Duodenal mucosa (tissue), 2 donors: ENCODE measurements around the gene WNT11.

Experiments used
- H3K27ac ChIP-seq: one replicate; pipeline ENCODE4 v1.7.0; 2013; ENCODE audit warnings: low read depth, low read length
- H3K27me3 ChIP-seq, 2 donors: one replicate each; pipeline ENCODE4 v1.7.0; 2013; ENCODE audit warnings: low read length in 2 of 2, control low read depth in 1 of 2; ENCODE audit not compliant: insufficient read depth in 2 of 2, control insufficient read depth in 1 of 2
- H3K36me3 ChIP-seq, 2 donors: one replicate each; pipeline ENCODE4 v1.7.0; 2013; ENCODE audit warnings: low read length in 2 of 2, control low read depth in 1 of 2; ENCODE audit not compliant: insufficient read depth in 2 of 2, control insufficient read depth in 1 of 2
- H3K4me1 ChIP-seq, 2 donors: one replicate each; pipeline ENCODE4 v1.7.0; 2013; ENCODE audit warnings: low read length in 2 of 2, control low read depth in 1 of 2; ENCODE audit not compliant: insufficient read depth in 2 of 2, control insufficient read depth in 1 of 2
- H3K4me3 ChIP-seq, 2 donors: one replicate each; pipeline ENCODE4 v1.7.0; 2013; ENCODE audit warnings: low read length in 2 of 2, low read depth in 1 of 2
- H3K9ac ChIP-seq, 2 donors: one replicate each; pipeline ENCODE4 v1.7.0; 2013; ENCODE audit warnings: low read length in 2 of 2, low read depth in 1 of 2
- H3K9me3 ChIP-seq, 2 donors: one replicate each; pipeline ENCODE4 v1.7.0; 2013; ENCODE audit warnings: low read length in 2 of 2, control low read depth in 1 of 2; ENCODE audit not compliant: control insufficient read depth in 1 of 2

The WNT11 gene

DNA sequence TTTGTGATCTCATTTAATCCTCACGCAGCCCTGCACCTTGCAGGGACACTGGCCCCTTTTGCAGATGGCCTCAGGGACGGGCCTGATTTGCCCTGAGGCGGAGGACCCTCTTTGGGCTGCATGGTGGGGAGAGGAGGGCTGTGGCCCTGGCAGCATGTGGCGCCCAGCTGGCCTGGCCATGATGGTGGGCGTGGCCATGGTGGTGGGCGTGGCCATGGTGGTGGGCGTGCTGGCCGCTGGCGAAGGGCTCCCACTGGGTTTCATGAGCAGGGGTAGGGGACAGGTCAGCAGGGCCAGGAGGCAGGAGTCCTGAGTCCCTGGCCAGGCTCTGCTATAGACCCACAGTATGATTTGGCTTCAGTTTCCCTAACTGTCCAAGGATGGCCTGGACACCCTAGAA is 13.1 kb downstream of the WNT11 start:
- Histone ChIP-seq H3K4me3 (no peak overlapping the region), H3K9me3 (no peaks in the 10 kb centered on the region), H3K4me1 (no peaks in the 10 kb centered on the region), H3K9ac (no peak overlapping the region), H3K27ac (no peak overlapping the region), H3K36me3 (no peaks in the 10 kb centered on the region), H3K27me3 (no peaks in the 10 kb centered on the region)

DNA sequence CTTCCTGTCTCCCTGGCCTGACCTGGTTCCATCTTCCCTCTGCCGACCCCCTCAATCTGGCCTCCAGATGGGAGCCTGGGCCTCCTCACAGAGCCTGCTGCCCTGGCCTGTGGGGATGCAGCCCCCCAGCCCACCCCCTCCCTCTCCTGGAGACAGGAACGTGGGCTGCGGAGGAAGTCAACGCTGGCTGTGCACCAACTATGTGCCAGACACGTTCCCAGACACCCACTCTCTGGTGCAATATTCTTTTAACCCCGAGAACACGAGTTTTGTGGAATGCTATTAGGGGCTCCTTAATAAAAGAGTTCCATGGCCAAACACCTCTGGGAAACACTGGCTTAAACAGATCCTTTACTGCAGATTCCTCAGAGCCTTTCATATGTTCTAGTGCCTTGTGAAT is 15.9 kb downstream of the WNT11 start:
- no peak overlapping the region for H3K4me3 ChIP-seq
- no peaks in the 10 kb centered on the region for H3K27me3 ChIP-seq
- H3K36me3 ChIP-seq = no peaks in the 10 kb centered on the region
- no peaks in the 10 kb centered on the region for H3K9me3 ChIP-seq
- H3K4me1 ChIP-seq = no peaks in the 10 kb centered on the region
- H3K27ac ChIP-seq = no peak overlapping the region
- H3K9ac ChIP-seq = no peak overlapping the region

DNA sequence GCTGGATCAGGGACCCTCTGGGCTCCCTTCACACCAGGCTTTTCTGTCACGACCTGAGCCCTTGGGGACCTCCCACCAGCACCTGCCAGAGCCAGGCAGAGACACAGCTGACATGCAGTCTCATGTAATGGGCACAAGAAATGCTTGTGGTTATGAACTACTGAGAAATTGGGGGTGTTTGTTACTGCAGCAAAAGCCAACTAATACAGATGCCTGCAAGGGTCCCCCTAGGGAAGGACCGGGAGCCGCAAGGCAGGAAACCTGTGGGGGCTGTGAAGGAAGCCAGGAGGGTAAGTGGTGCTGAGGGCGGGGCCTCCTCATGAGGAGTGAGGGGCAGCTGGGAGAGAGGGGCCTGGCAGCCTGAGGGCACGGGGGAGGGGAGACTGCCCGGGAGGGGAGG is 16.6 kb downstream of the WNT11 start:
- Histone ChIP-seq H3K27me3 (no peaks in the 10 kb centered on the region), H3K9ac (no peak overlapping the region), H3K9me3 (no peaks in the 10 kb centered on the region), H3K4me1 (no peaks in the 10 kb centered on the region), H3K4me3 (no peak overlapping the region), H3K36me3 (no peaks in the 10 kb centered on the region), H3K27ac (no peak overlapping the region)

DNA sequence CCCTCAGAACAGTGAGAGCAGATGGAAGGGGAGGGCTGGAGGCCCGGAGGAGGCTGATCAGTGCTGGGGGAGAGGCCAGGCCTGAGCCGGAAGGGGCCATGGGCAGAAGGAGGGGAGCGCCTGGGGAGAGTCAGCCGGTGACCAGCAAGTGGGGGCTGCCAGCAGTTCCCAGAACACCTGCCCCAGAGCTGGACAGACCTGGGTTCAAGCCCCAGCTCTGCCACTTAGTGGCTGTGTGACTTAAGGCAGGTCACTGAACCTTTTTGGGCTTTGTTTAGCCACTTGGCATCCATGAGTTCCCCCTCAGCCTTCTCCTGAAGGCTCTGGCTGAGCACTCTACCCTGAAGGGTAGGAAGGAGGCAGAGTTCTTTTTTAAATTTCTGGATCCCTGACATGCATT is 17.4 kb downstream of the WNT11 start:
- Histone ChIP-seq H3K27me3 (no peaks in the 10 kb centered on the region), H3K4me3 (no peak overlapping the region), H3K4me1 (no peaks in the 10 kb centered on the region), H3K9me3 (no peaks in the 10 kb centered on the region), H3K9ac (no peak overlapping the region), H3K36me3 (no peaks in the 10 kb centered on the region), H3K27ac (no peak overlapping the region)

DNA sequence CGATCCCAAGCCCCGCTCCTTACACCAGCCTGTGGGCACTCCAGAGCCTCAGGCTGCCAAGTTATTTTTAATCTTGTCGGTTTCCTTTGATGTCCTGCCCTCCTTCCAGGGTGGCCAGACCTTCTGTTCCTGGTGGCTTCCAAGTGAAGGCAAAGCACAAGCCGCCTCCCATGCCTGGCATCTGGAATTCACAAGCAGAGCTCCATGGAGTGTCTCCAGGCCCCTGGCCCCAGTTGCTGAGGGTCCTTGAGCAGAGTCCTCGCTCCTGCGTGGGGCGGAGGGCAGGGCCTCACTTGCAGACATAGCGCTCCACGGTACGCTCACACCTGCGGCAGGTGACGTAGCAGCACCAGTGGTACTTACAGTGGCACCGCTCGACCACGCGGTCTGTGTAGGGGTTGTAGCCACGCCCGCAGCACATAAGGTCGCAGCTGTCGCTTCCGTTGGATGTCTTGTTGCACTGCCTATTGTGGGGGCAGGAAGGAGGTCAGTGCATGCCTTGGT is 19.5 kb downstream of the WNT11 start:
- H3K27me3 ChIP-seq = no peaks in the 10 kb centered on the region
- no peak overlapping the region for H3K27ac ChIP-seq
- H3K9me3 ChIP-seq = no peaks in the 10 kb centered on the region
- no peaks in the 10 kb centered on the region for H3K4me1 ChIP-seq
- no peaks in the 10 kb centered on the region for H3K36me3 ChIP-seq
- H3K9ac ChIP-seq = no peak overlapping the region
- no peak overlapping the region for H3K4me3 ChIP-seq

DNA sequence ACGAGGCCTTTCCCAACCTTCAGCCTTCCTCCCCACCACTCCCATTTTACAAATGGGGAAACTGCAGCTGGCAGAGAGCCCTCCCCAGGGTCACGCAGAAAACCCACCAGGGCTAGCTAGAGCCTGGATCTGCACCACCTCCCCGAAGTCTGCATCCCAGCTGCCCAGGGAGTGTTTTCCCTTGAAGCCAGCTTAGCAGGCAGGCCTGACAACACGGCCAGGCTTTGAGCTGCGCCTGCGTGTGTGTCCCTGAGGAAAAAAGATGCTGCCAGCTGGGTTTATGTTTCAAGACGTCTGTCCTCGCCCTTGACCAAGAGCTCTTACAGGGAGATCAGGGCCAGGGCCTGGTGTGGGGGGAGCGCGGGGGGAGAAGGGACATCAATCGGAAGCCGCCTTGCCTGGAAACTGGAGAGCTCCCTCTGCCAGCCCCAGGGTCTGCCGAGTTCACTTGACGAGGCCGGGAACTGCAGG is 20.3 kb downstream of the WNT11 start:
- Histone ChIP-seq H3K9me3 (no peaks in the 10 kb centered on the region), H3K27me3 (no peaks in the 10 kb centered on the region), H3K36me3 (no peaks in the 10 kb centered on the region), H3K4me3 (no peak overlapping the region), H3K4me1 (no peaks in the 10 kb centered on the region), H3K27ac (no peak overlapping the region), H3K9ac (no peak overlapping the region)

DNA sequence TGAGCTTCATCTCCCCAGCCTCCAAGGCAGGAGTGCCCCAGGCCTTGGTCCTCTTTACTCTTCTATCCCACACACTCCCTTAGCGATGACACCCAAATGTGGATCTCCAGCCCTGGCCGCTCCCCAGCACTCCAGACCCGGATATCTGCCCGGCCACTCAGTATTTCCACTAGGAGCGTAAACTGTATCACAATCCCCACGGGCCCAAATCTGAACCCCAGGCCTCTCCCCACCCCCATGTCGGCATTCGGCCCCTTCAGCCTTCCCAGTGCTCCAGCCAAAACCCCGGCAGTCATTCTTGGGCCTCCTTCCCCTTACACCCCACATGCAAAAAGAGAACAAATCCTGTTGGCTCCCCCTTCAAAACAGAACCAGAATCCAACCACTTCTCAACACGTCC is 20.8 kb downstream of the WNT11 start:
- Histone ChIP-seq H3K9ac (no peak overlapping the region), H3K27me3 (no peaks in the 10 kb centered on the region), H3K27ac (no peak overlapping the region), H3K36me3 (no peaks in the 10 kb centered on the region), H3K9me3 (no peaks in the 10 kb centered on the region), H3K4me3 (no peak overlapping the region), H3K4me1 (no peaks in the 10 kb centered on the region)

DNA sequence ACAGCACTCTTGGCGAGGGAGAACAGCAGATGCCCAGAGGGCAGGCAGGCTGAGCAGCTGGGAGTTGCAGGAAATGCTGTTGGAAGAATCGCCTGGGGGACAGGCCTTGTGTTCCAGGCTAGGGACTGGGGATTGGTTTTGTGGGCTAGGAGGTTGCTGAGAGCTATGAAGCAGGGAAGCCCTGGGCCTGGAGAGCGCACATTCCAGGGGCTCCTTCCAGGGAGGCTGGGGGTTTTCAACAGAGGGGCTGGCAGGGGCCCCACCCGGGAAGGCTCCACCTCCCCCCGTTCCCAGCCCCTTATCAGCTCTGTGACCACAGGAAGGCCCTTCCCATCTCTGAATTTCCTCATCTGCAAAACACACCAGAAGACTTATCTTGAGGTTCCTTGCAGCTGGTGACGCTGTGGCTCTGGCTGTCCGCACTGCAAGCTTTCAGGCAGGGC is 21.7 kb downstream of the WNT11 start:
- no peak overlapping the region for H3K27ac ChIP-seq
- no peaks in the 10 kb centered on the region for H3K27me3 ChIP-seq
- no peak overlapping the region for H3K4me3 ChIP-seq
- no peak overlapping the region for H3K9ac ChIP-seq
- no peaks in the 10 kb centered on the region for H3K36me3 ChIP-seq
- H3K4me1 ChIP-seq = no peaks in the 10 kb centered on the region
- no peaks in the 10 kb centered on the region for H3K9me3 ChIP-seq

DNA sequence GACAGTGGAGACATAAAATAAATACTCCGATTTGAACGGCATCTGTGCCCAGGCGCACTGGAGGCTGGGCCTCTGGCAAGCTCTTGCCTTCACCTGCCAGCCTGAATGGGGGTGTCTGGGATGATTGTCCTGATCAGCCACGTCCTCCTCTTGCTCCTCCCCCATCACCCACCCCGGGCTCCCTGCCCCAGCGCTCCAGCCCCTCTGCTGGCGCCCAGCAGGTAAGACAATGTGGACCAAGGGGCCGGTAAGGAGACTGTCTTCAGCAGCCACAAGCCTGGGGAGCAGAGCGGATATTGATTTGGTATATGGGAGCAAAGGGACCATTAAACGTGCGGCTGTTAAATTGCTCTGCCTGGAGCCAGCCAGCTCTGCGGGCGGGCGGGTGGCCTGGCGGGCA is 24.9 kb downstream of the WNT11 start:
- no peak overlapping the region for H3K27ac ChIP-seq
- H3K27me3 ChIP-seq = no peaks in the 10 kb centered on the region
- no peaks in the 10 kb centered on the region for H3K36me3 ChIP-seq

DNA sequence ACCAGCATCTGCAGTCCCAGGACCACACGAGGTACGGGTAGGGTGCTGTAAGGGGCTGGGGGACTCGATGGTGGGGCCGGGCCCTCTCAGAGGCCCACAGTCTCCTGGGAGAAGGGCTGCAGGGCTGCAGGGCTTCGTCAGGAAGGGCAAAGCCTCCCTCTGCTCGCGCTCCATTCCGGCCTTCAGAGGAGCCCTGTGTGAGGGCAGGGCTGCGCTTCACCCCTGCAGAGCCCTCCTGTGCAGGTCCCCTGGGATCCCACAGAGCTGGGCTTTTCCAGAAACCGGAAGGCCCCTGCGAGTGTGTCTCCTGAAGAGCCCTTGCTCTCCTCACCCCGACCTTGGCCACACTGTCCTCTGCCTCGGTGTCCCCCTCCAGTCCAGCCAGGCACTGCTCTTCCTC is 27.2 kb downstream of the WNT11 start:
- Histone ChIP-seq H3K27ac (no peak overlapping the region), H3K9me3 (no peaks in the 10 kb centered on the region), H3K27me3 (no peaks in the 10 kb centered on the region), H3K4me1 (no peaks in the 10 kb centered on the region), H3K4me3 (no peak overlapping the region), H3K36me3 (no peaks in the 10 kb centered on the region), H3K9ac (no peak overlapping the region)

More for the DNA sequence above, 24.9 kb downstream of the WNT11 start:
- Histone ChIP-seq H3K9ac (no peak overlapping the region), H3K4me1 (no peaks in the 10 kb centered on the region), H3K9me3 (no peaks in the 10 kb centered on the region), H3K4me3 (no peak overlapping the region)

DNA sequence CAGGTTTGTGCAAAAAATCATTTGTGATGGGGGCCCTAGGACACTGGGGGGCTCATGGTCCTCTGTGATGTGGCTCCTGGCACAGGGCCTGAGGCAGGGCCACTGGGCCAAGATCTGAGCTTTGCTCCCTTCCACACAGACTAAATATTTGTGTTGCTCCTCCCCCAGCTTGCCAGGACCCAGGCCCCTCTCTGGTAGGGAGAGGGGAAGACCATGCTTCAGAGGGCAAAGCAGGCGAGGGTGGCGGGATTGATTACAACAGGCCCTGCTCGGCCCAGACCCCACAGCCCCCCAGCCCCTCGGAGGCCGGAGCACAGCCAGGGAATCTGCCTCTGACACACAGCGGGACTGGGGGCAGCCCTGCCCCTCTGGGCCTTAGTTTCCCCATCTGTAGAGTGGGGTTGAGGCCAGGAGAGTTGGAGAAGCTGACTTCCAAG is 29.0 kb downstream of the WNT11 start:
- H3K36me3 ChIP-seq = no peaks in the 10 kb centered on the region
- no peak overlapping the region for H3K27ac ChIP-seq
- no peaks in the 10 kb centered on the region for H3K9me3 ChIP-seq
- no peak overlapping the region for H3K9ac ChIP-seq
- H3K27me3 ChIP-seq = no peaks in the 10 kb centered on the region
- H3K4me3 ChIP-seq = no peak overlapping the region
- H3K4me1 ChIP-seq = no peaks in the 10 kb centered on the region
